HG03457 (cell line): Measurements from ENCODE around the gene PJA2.

Experiments
- ATAC-seq: cut with Tn5 transposase; IDR thresholded peaks from one replicate; pipeline ENCODE4 v1.9.1; 2021; ENCODE audit warnings: moderate number of reproducible peaks; ENCODE audit not compliant: unreplicated experiment

The PJA2 gene

DNA sequence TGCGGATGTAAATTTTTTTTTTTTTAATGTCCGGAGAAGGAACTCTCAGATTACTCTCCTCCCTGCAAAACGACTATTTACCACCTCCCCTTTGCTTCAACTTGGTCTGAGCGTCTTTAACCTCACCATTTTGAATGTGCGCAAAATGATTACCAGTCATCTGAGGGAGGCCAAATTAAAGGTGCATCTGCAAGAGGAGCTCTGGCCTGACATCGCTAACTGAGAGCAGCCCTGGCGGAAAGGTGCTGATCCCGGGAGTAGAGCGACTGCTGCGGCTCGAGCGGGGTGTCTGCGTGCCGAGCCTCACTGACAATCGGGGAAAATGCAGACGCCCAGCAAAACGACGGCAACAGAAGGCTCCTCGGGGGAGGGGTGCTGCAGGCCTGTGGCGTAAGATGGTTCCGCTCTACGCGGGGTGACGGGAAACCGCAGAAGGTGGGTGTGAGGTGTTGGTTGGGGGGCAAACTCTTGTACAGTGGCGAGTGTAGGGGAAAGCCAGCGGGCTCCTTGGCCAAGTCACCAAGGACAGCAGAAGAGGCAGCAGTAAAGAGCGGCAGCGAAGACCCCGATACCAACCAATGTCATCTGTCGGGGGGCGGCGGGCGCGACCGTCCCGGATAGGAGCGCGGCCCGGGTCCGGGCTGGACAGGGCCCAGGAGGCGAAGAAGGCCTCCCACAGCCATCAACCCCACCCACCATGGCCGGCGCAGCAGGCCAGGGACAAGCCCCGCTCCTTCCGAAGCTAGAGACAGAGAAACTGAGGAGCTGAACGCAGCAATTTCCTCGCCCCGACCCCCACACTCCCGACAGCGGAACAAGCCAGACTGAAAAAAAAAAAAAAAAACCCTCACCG, 557 bp downstream of the PJA2 start:
- peak; percentile 21 for ATAC-seq

DNA sequence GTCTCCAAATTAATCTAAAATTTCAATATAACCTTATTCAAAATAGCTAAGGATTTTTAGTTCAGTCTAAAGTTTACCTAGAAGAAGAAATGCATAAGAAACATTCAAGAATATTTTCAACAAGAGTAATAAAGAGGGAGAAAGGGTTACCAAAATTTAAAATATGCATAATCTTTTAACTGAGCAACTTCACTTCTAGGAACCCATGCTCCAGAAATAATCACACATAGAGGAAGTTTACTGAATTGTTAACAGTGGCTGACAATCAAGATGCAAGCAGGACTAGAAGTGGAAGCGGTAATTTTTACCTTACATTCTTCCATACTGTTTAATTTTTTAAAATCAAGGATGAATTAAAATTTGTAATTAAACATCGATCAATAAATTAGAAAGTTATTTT, 1.9 kb downstream of the PJA2 start:
- no peak for ATAC-seq

DNA sequence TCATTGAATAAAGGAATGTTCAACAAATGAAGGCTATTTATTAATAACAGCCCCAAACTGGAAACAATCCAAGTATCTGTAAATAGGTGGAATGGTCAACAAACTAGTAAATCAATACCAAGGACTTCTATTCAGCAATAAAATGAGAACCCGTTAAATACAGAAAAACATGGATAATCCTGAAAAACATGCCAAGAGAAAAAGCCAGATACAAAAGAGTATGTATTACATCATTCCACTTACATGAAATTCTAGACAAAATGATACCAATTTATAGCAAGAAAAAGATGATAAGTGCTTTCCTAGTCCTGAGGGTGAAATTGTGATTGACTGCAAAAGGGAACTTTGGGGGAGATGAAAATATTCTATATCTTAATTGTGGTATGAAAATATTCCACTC, 3.1 kb downstream of the PJA2 start:
- no peak for ATAC-seq

DNA sequence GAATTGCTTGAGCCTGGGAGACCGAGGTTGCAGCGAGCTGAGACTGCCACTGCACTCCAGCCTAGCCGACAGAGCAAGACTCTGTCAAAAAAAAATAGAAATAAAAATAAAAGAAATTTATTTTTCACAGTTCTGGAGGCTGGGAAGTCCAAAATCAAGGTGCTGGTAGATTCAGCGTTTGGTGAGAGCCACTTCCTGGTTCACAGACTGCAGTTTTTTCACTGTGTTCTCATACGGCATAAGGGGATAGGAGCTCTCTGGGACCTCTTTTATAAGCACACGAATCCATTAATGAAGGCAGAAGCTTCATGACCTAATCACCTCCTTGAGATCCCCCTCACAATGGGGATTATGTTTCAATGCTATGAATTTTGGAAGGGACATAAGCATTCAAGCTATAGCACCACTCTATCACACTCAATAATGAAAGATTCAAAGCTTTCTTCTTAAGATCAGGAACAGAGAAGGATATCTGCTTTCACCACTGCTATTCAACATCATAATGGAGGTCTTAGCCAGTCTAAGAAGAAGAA, 5.3 kb downstream of the PJA2 start:
- no peak for ATAC-seq

DNA sequence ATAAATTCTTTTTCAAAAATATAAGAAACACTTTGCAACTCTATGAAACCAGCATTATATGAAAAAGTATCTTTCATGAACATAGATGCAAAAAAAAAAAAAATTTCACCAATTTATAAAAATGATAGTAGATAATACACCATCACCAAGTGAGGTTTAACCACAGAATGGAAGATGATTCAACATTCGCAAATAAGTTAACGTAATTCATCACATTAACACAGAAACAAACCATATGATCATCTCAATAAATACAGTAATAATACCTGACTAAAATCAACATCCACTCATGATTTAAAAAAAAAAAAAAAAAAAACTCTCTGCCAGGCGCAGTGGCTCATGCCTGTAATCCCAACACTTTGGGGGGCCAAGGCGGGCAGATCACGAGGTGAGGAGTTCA, 6.3 kb downstream of the PJA2 start:
- no peak for ATAC-seq

DNA sequence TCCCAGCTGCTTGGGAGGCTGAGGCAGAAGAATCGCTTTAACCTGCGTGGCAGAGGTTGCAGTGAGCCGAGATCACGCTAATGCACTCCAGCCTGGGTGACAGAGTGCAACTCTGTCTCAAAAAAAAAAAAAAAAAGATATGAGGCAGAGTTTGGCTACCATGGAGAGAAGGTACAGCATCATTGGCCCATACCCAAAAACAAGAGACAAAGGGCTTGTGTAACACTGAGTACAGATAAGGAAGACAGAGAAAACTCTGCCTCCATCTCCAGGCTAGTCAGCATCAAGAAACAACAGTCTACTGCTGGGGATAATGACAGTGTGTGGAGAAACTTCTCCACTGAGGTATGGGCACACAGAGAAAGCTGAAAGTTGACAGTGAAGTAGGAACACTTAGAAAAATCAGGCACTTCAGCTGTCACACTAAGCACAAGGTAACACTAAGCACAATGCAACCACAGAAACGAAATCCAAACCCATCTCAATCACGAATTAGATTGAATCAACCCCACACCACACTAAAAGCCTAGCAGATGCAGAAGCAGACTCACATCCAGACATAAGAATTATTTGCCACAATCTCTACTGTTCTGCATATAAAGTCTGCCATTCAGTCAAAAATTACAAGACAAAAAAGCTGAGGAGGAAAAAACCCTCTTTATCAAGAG, 10.5 kb downstream of the PJA2 start:
- no peak for ATAC-seq

DNA sequence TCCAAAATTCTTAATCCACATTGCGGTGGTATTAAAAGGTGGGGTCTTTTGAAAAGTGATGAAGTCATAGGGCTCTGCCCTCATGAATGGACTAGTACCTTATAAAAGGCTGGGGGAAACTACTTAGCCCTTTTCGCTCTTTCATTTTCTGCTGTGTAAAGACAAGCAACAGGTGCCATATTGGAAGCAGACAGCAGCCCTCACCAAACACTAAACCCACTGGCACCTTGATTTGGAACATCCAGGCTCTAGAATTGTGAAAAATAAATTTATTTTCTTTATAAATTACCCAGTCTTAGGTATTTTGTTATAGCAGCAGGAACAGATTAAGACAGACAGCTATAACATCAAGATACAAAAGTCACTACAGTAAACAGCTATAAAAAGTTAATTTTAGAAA, 12.8 kb downstream of the PJA2 start:
- ATAC-seq: no peak

DNA sequence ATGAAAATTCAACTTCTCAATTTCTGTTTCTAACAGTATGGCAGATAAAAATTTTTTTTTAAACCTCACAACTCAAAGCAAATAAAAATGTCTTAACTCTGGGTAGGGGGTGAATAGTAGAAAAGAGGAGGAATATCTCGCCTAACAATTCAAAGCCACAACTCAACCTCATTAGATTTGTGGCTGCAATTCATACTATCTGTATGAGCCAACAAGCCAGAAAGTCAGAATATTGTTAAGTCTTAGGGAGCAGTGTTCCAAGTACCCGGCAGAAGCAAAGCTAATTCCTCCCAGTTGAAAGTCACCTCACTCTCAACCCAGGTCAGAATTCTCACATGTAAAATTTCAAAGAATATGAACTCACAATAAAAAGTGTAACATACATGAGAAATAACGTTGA, 15.0 kb downstream of the PJA2 start:
- ATAC-seq: no peak

DNA sequence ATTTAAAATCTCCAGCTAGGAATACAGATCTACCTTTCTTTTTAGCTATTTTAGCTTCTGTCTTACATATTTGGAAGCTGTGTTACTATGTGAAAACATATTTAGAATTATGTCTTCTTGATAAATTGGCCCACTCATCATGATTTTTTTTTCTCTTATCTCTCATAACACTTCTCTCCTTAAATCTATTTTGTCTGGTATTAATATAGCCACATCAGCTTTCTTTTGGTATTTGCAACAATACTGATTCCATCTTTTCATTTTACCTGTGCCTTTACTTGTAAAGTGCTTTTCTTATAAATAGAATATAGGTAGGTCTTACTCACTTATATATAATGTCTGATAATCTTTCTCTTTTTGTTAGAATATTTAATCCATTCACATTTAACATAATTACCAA, 19.6 kb downstream of the PJA2 start:
- no peak for ATAC-seq

DNA sequence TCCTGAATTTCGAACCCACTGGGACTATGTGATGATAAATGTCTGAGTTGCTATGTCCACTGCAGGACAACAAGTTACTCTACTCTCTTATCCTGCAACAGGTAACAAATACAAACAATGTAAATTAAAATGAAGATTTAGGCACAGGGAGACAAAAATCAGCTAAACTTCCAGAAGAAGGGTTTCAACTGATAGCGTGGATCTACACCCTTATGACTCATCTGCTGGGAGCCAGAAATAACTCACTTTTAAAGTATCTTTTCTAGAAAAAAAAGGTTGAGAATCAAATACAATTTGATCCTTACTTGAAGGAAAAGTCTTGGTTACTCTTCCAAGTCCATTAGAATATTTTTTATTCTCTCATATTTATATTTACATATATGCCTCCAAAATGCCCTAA, 21.4 kb downstream of the PJA2 start:
- no peak for ATAC-seq

DNA sequence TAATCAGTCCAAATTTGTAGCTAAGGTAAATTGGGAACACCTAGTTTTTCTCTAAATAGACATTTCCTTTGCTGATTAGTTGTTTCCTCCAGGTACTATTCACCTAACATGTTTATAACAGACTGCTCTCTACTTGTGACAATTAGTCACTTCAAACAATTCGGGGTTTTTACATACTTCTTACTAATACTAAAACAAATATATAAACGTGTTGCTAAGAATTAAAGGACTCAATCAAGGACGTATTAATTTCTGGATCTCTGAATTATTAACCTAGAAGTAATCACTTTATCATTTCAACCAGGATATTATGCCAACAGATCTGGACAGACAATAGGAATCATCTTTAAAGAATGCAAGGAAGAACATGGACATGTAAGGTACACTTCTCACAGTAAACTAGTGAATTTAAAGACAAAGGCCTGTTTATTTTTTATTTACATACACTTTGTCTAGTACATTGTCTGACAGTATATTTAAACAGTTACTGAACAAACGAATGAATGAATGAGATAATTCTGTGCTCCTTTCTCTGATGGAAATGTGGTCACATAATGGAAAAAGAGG, 22.3 kb downstream of the PJA2 start:
- no peak for ATAC-seq

DNA sequence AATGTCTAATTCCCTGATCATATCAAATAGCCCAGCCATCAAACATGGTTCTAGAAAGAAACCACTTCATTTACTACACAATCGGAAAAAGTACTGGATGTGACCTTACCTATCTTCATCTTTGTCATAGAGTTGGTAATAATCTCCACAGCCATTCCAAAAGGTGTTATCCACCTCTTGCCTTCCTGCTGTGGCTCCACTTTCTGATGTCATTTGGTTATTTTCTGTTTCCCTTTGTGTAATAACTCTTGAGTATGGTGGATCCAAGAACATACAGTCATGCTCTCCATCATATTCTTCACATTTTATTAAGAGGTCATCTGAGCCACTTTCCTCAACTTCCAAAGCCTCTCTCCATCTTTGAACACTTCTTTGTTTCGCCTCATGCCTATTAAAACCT, 31.7 kb downstream of the PJA2 start:
- ATAC-seq: no peak

DNA sequence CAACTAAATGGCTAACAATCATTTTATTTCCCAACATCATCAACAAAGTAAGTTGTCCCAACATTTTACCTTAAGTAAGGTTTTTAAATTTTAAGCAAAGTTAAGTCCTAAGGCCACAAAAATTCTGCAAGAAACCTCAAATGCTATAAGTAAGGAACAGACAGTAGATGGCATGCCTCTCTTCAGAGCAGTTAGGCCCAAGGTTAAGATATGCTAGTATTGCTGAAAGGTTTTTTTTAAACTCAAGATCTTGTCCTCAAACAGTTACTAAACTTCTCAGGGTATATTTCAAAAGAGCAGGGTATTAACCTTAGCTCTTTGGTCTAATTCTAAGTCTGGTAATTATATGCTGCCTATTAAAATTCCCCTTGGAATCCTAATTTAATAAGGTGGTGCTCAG, 35.1 kb downstream of the PJA2 start:
- no peak for ATAC-seq

DNA sequence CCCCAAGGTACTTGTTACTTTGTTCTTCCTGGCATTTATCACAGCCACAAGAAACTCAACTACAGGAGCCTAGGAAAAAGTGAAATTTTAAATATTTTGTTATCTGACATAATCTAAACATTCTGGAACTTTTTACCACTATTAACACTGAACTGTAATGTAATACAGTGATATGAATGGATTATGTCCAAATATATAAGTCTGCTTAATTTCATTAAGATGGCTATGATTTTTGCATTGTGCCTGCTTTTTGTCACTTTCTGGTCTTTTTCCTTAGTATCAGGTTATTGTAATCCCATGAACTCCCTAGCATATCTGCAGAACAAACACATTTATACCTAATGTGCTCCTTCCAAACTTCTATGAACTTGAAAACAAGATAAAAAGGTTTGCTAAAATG, 35.8 kb downstream of the PJA2 start:
- no peak for ATAC-seq

DNA sequence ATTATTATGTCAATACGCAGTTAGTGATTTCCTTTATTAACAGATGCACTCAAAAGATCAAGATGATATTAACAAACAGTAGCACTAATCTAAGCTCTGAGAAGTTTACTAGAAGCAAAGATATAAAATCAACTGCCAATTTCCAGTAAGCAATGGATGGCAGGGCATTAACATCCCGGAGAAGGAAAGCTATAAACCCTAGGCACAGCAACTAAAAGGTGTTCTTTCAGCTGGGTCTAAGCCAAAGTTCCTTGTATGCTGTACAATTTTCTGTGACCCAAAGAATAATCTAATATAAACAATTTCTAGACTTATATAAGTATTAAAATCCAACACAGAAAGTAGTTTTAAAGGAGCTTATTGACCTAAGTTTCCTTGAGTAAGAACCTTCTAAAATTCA, 39.4 kb downstream of the PJA2 start:
- ATAC-seq: no peak

DNA sequence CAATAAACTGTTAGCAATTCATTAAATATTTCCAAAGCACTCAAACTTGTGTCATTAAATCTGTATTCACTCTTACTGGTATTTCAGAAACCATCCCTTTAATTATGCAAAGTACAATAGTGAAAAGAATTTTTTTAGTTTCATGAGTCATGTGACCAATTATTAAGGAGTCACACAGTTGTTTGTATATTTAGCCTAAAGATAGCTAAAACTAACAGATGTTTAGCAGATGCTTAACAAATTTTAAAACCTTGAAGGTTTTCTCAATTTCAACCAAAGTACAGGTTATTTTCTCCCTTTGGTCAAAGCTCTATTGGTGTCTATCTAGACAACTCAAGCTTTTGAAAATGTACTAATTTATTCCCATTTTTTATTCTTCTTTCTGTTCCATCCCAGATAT, 44.1 kb downstream of the PJA2 start:
- no peak for ATAC-seq

DNA sequence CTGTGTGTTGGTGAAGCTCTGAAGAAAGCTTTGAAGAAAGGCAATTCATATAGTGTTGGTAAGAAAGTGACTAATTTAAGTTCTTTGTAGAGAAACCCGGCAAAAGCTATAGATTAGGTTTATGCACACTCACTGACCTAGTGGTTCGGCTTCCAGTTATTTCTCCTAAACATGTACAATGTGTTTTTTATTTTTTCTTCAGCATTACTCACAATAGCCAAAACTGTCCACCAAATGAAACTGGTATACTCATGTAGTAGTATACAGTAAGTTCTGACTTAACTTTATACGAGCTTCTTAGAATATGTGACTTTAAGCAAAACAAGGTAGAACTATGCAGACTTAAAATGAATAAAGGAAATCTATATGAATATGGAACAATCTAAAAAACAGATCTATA, 44.8 kb downstream of the PJA2 start:
- no peak for ATAC-seq

DNA sequence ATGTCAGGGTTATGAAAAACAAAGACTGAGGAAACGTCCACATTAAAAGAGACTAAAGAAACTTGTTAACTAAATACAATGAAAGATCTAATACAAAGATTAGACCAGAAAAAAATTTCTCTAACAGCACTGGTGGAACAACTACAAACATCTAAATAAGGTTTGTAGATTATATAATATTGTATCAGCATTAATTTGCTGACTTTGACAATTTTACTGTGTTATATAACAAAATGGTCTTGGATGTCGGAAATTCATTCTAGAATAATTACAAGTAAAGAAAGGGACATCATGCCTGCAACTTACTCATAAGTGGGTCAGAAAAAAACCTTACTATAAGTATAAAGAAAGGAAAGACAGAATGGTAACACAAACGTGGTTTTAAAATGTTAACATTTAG, 50.1 kb downstream of the PJA2 start:
- ATAC-seq: no peak

DNA sequence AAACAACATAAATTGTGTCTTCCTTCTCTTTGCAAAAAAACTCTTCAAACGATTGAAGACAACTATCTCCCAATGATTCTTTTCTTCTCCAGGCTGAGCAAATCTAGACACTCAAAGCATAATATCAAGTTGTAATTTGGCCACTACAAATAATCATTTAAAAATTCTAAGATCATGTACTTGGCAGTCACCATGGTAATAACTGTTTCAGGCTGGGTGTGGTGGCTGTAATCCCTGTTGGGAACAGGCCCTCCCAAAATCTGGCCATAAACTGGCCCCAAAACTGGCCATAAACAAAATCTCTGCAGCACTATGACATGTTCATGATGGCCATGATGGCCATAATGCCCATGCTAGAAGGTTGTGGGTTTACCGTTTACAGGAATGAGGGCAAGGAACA, 52.0 kb downstream of the PJA2 start:
- ATAC-seq: no peak

DNA sequence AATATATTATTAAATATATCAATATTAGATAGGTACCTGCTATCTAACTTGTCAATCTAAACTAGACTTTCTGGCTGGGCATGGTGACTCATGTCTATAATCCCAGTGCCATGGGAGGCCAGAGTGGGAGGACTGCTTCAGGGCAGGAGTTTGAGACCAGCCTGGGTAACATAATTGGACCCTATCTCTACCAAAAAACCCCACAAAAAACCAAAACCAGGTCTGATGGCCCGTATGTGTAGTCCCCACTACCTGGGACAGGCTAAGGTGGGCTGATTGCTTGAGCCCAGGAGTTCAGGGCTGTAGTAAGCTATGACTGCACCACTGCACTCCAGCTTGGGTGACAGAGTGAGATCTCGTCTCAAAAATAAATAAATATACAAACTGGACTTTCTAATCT, 55.0 kb downstream of the PJA2 start:
- ATAC-seq: no peak

DNA sequence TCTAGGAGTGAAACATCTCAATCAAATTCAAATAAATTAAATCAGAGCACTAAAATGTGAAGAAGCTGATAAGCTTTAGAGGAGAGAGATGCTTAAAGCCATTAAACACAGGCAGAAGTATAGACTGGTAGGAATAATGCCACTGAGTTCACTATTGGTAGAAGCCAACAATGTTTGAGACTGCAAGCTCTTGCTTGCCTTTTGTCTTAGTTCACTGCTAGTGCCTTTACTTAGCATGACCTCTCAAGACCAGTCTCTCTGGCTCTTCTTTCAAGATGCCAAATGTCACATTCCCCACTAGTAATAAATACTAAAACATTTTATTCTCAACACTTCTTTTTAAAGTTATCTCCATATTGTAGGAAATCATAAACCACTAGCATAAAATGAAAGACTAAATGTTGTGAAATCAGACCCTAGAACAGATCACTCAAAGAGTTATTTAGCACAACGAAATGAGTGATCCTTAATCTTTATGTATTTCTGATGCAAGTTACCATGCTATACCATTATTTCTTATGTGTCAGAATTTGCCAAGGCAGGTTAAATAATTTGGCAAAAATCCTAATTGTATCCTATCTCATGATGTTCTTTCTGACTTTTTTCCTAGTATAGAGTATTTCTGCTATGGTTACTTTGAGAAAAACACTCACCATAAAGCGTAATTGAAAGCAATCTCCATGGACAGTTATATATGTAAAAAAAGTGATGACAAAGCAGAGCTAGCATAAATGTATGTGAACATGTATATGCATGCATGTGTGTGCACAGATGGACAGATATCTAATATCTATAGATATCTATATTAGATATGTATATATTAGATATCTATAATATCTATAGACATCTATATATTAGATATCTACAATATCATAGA, 57.5 kb downstream of the PJA2 start:
- ATAC-seq: no peak
